Measurements from ENCODE around the gene KRTAP9-6.

GRCh38 chr17:41230094-41230493 lies 35.1 kb upstream of the KRTAP9-6 start:
- TF ChIP-seq CTCF (IDR thresholded peaks at IDR 0.05) (no peak), ZFX (IDR thresholded peaks at IDR 0.05; ENCODE audit: borderline replicate concordance) (no peak)

Measured in 22Rv1 (cell line).